HG03097 (cell line): ENCODE measurements around the gene RAMP2.
"Not testable (repeated sequence)": the region's sequence is repeated elsewhere in the genome, so short reads cannot be mapped to it uniquely, and the experiment has no call there.

Experiments used
- ATAC-seq: cut with Tn5 transposase; IDR thresholded peaks from one replicate; pipeline ENCODE4 v1.9.1; 2021; ENCODE audit not compliant: unreplicated experiment, low FRiP score

RAMP2 gene

GRCh38 chr17:42767512-42767911 lies 6.5 kb downstream of the RAMP2 start:
- ATAC-seq = no peak

GRCh38 chr17:42768006-42768405 lies 7.0 kb downstream of the RAMP2 start:
- not testable (repeated sequence) for ATAC-seq

DNA sequence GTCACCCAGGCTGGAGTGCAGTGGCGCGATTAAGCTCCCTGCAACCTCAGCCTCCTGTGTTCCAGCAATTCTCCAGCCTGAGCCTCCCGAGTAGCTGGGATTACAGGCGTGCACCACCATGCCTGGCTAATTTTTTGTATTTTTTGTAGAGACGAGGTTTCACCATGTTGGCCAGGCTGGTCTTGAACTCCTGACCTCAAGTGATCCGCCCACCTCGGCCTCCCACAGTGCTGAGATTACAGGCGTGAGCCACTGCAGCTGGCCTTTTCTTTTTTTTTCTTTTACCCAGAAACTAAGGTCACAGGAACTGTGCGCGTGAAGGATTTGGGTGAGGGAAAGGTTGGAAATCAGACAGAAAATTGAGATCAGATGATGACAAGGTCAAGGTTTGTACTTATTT lies 8.9 kb downstream of the RAMP2 start:
- ATAC-seq = not testable (repeated sequence)

- no peak for ATAC-seq
Observed at GRCh38 chr17:42772945-42773289, 11.9 kb downstream of the RAMP2 start.

DNA sequence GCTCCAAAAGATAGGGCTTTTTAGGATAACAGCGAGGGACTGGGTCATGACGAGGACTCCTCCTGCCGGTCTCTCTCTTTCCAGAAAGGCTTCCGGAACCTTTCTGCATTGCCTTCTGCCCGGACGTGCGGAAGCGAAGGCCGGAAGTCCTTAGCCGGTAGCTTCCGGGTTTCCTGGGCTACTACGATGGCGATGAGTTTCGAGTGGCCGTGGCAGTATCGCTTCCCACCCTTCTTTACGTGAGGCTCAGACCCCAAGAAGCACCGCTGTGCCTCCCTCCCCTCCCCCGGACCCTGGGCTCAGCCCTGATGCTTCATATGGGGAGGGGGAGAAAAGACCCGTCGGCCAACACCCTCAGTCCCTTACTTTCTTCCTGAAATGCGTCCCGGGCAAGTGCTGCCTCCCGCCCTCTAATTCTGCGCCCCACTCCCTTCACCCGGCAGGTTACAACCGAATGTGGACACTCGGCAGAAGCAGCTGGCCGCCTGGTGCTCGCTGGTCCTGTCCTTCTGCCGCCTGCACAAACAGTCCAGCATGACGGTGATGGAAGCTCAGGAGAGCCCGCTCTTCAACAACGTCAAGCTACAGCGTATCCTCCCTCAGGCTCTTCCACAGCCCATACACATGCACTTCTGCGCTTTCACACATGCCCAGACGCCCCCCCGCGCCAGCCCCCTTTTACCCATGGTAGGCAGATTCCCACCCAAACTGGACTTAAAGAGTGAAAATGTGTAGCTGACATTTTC lies 12.4 kb downstream of the RAMP2 start, which contains the start of gene VPS25:
Gene VPS25, plus strand, starts transcription at position 160 of the 746 bp plus-strand sequence. Its CDS starts 27 bp downstream, at position 187.
- peak; percentile 75 for ATAC-seq

- ATAC-seq = no peak
Observed at GRCh38 chr17:42774066-42774745, 13.2 kb downstream of the RAMP2 start.

DNA sequence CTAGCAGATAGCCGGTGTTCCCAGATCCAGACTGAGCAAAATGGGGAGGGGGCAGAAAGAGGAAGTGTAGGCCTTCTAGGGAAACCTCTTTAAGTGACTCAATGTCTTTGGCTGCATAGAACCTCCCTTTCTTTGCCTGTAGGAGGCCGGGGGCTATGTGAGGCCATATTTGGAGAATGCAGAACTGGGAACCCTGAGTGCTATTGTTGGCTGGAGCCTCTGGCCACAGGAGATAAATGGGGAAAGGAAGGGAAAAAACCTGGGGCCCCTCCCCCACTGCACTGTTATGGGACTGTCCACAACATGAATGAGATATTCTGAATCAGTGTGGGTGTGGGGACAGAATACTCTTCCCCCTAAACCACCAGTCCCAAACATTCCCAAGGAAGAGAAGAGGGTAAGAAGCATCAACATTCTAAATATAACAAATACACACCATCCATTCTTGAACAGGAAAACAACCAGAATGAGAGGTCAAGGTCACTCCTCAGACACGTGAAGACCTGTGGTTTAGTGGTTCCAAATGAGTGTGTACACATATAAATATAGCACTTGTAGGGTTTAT lies 14.6 kb downstream of the RAMP2 start:
- no peak for ATAC-seq

DNA sequence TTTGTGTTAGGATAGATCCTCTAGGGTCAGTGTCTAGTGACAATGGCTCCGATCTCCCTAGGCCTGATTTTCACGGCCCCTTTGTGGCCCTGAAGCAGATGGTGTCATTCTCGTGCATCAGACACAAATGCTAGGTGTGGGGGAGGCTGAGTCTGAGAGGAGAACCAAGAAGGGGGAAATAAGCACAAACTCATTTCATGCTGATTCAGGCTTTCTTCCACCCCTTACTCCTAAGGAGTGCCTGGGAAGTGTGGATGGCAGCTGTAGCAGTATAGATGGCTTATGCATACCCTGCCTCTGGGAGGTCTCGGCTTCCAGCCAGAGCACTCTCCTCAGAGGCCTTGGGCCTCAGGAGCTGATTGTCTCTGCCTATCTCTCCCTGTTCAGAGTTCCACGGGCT lies 17.5 kb downstream of the RAMP2 start:
- no peak for ATAC-seq

DNA sequence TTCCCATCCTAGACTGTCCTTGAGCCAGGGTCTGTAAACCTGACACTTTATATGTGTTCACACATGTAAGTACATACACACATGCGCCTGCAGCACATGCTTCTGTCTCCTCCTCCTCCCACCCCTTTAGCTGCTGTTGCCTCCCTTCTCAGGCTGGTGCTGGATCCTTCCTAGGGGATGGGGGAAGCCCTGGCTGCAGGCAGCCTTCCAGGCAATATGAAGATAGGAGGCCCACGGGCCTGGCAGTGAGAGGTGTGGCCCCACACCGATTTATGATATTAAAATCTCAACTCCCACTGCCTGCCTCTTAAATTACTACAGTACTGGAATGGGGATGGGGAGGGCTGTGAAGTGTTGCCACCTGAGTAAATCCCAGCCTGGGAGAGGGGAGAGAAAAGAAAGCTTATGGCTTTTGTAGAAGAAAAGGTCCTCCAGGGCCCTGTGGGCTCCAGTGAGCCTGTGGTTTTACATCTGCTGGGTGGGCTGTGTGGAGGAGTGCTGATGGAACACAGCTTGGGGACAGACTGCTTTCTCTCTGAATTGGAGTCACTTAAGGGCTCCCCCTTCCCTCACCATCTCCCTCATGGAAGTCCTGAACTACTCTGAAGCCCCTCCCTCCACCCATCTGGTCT lies 18.4 kb downstream of the RAMP2 start:
- no peak for ATAC-seq

DNA sequence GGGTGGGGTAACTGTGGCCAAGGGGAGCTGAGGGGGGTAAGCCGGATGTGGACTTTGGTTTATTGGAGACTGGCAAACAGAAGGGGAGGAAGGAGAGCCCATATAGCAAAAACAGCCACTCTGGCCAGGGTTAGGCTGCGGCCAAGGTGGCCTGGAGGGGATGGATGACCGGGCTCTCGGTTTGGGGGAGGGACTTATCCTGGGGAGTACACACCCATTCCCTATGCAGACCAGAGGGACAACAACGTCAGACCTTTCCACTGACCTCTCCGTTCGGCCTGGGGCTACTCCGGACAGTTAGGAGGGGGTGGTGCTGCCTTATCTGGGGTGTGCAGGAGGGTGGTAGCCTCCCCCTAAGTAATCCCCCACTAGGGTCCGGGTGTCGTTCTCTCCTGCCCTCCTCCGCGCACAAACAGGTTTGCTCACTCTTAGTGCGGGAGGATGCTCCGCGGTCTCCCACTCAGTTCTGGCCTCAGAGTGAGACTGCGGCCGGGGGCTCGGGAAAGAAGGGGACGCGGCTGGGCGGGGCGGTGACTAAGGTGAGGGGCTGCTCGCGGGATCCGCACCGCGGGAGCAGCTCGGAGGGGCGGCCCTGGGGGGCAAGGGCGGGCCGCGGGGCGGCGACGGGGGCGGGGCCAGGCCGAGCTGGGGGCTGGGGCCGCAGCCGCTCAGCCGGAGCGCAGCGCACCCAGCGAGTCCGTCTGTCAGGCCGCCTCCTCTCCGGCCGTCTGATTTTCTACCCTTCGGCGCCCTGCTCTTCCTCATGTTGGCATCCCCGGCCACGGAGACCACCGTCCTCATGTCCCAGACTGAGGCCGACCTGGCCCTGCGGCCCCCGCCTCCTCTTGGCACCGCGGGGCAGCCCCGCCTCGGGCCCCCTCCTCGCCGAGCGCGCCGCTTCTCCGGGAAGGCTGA lies 19.2 kb downstream of the RAMP2 start, which contains the start of gene WNK4:
Gene WNK4, plus strand, starts transcription at position 675 of the 915 bp plus-strand sequence. Its CDS starts 89 bp downstream, at position 764.
- no peak for ATAC-seq

DNA sequence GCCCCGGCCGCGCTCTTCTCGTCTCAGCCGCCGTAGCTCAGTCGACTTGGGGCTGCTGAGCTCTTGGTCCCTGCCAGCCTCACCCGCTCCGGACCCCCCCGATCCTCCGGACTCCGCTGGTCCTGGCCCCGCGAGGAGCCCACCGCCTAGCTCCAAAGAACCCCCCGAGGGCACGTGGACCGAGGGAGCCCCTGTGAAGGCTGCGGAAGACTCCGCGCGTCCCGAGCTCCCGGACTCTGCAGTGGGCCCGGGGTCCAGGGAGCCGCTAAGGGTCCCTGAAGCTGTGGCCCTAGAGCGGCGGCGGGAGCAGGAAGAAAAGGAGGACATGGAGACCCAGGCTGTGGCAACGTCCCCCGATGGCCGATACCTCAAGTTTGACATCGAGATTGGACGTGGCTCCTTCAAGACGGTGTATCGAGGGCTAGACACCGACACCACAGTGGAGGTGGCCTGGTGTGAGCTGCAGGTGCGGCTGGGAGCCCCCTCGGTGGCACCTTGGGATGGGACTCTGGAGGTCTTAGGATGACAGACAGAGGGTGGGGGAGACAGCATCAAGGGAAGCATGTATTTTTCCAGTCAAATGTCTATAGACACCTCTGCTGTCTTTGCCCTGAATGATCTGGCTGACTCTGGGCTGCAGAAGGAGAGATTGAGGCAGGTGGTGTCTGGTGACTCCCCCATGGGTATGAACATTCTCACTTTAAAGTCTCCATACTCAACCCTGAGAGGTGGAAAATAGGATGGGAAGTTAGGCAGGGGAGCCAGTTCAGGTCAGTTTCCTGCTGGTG lies 20.0 kb downstream of the RAMP2 start:
- ATAC-seq = no peak

- no peak for ATAC-seq
Observed at GRCh38 chr17:42781639-42782165, 20.7 kb downstream of the RAMP2 start.

GRCh38 chr17:42782166-42783061 lies 21.4 kb downstream of the RAMP2 start:
- no peak for ATAC-seq

GRCh38 chr17:42783062-42783790 lies 22.2 kb downstream of the RAMP2 start:
- no peak for ATAC-seq

- no peak for ATAC-seq
Observed at GRCh38 chr17:42783791-42784138, 22.7 kb downstream of the RAMP2 start.

DNA sequence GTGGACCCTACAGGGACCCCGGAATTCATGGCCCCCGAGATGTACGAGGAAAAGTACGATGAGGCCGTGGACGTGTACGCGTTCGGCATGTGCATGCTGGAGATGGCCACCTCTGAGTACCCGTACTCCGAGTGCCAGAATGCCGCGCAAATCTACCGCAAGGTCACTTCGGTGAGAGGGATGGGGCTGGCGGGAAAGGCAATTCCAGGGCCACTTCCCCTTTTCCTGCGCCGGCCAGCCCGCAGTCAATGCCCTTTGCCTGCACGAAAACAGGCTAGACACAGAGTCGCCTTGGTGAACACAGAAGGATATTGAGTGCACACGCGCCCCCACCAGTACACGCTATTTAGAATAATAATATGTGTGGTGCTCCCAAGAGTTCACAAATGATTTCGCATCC lies 23.4 kb downstream of the RAMP2 start:
- ATAC-seq = no peak

GRCh38 chr17:42784811-42785592 lies 24.0 kb downstream of the RAMP2 start:
- ATAC-seq = no peak
